PC-9 (cell line): ENCODE results near the gene FAM216A. TPM values are rescaled to one million over a fixed set of nuclear protein-coding genes. Genes with fewer than 3 reads are reported as not detected.

Source experiments
- BruUV-seq: library from RNA; stranded (reverse); fragments of 400-500 nt; replicated peaks from 2 replicates; lab custom pipeline; 2021; lab: Mats Ljungman, UMichigan
- CTCF ChIA-PET: fragments of 300-600 bp; sonication (Branson Sonifier 250); formaldehyde crosslinking; loops from one replicate; lab custom pipeline; 2022; ENCODE audit warnings: antibody characterized with exemption; lab: Charles Lee
- POLR2A ChIA-PET: fragments of 300-600 bp; sonication (Branson Sonifier 250); formaldehyde crosslinking; loops from one replicate; lab custom pipeline; 2022; ENCODE audit warnings: antibody characterized with exemption; ENCODE audit not compliant: unreplicated experiment; lab: Charles Lee
- DNase-seq, 2 experiments: peaks; one replicate each; pipeline versions ENCODE4 v3.0.0 to v3.0.0-alpha.2; 2015 to 2022; ENCODE audit warnings: mixed read lengths in 1 of 2
- H2AFZ ChIP-seq: fragments of 200-600 bp; sonication (generic); 2 replicates; pipeline ENCODE4 v1.8.1; 2017; ENCODE audit warnings: antibody characterized with exemption
- H3F3A ChIP-seq: fragments of 200-600 bp; sonication (generic); 2 replicates; pipeline ENCODE4 v1.8.1; 2017; ENCODE audit warnings: antibody characterized with exemption, mild to moderate bottlenecking, low read depth; ENCODE audit not compliant: insufficient read depth
- H3K27ac ChIP-seq: fragments of 200-600 bp; sonication (generic); 2 replicates; pipeline ENCODE4 v1.6.1; 2016; ENCODE audit warnings: mixed run types
- H3K27me3 ChIP-seq: fragments of 200-600 bp; sonication (generic); 2 replicates; pipeline ENCODE4 v1.6.1; 2016; ENCODE audit warnings: low read depth, mixed run types; ENCODE audit not compliant: insufficient read depth
- H3K36me3 ChIP-seq: fragments of 200-600 bp; sonication (generic); 2 replicates; pipeline ENCODE4 v1.6.1; 2016; ENCODE audit warnings: low read depth, mixed run types
- H3K4me1 ChIP-seq: fragments of 200-600 bp; sonication (generic); replicated peaks from 2 replicates; pipeline ENCODE4 v1.6.1; 2016; ENCODE audit warnings: mixed run types; ENCODE audit not compliant: insufficient read depth
- H3K4me2 ChIP-seq: fragments of 200-600 bp; sonication (generic); 2 replicates; pipeline ENCODE4 v1.6.1; 2017; ENCODE audit warnings: mixed run types
- H3K4me3 ChIP-seq: fragments of 200-600 bp; sonication (generic); 2 replicates; pipeline ENCODE4 v1.6.1; 2016; ENCODE audit warnings: mixed run types
- H3K79me2 ChIP-seq: fragments of 200-600 bp; sonication (generic); 2 replicates; pipeline ENCODE4 v1.6.1; 2017; ENCODE audit warnings: low read depth, mixed run types
- H3K9me2 ChIP-seq: fragments of 200-600 bp; sonication (generic); 2 replicates; pipeline ENCODE4 v1.8.1; 2017; ENCODE audit warnings: mild to moderate bottlenecking; ENCODE audit not compliant: insufficient read depth
- H3K9me3 ChIP-seq: fragments of 200-600 bp; sonication (generic); 2 replicates; pipeline ENCODE4 v1.8.1; 2016; ENCODE audit warnings: low read depth; ENCODE audit not compliant: insufficient read depth
- H4K20me1 ChIP-seq: fragments of 200-600 bp; sonication (generic); 2 replicates; pipeline ENCODE4 v1.8.1; 2017; ENCODE audit not compliant: insufficient read depth
- EZH2 ChIP-seq: fragments of 200-600 bp; sonication (generic); IDR thresholded peaks from 2 replicates; pipeline ENCODE4 v1.8.0; 2017; ENCODE audit warnings: antibody characterized with exemption, low read depth
- intact Hi-C: fragments of 100-400 bp; cut with micrococcal nuclease; formaldehyde crosslinking; loops from one replicate; pipeline ENCODE4 v1.10.0; 2022; ENCODE audit not compliant: unreplicated experiment
- total RNA-seq: library from RNA; stranded (reverse); gene quantifications from 2 replicates; pipeline ENCODE4 v1.2.3, GENCODE V29; 2021
- TF ChIP-seq, protein P1 (sequence below): fragments of 200-600 bp; sonication (generic); conservative IDR thresholded peaks from 2 replicates; pipeline ENCODE4 v1.6.1; 2017; ENCODE audit warnings: mixed run types, antibody characterized with exemption, mild to moderate bottlenecking, moderate library complexity

Gene FAM216A
- total RNA-seq, 1 experiment from 2014 or later: 8.0 TPM

GRCh38 chr12:110528277-110528839, 59.7 kb downstream of the FAM216A start:
- Histone ChIP-seq H4K20me1 (no peaks in the 10 kb centered on the region), H3K4me1 (0 out of 2 replicates have a peak, but pooled peaks cover 6% of the 10 kb centered on the region), H3K27me3 (no peaks in the 10 kb centered on the region), H3K4me2 (no peak overlapping the region), H3K9me2 (no peaks in the 10 kb centered on the region), H3K79me2 (no peaks in the 10 kb centered on the region), H2AFZ (no peak overlapping the region), H3K9me3 (no peaks in the 10 kb centered on the region), H3K36me3 (no peaks in the 10 kb centered on the region), H3K27ac (no peak overlapping the region), H3F3A (0 out of 2 replicates have a peak, but pooled peaks cover 7% of the 10 kb centered on the region), H3K4me3 (no peak overlapping the region)
- DNase-seq: no peak
- ChIA-PET POLR2A (no interaction called here), CTCF (no interaction called here)
- BruUV-seq: no TSS peak
- no peak for TF ChIP-seq EZH2
- intact Hi-C loops: no loop called here

GRCh38 chr12:110530511-110530910, 61.9 kb downstream of the FAM216A start:
- POLR2A ChIA-PET: no interaction called here
- no peak for DNase-seq
- H2AFZ ChIP-seq: no peak overlapping the region
- no peaks in the 10 kb centered on the region for H3K9me2 ChIP-seq
- peaks cover 11% of the 10 kb centered on the region; the same call in 1 of the 2 replicates for H3K4me1 ChIP-seq
- H3K9me3 ChIP-seq: no peaks in the 10 kb centered on the region
- no peaks in the 10 kb centered on the region for H3K27me3 ChIP-seq
- CTCF ChIA-PET: no interaction called here
- TF ChIP-seq, protein P1, sequence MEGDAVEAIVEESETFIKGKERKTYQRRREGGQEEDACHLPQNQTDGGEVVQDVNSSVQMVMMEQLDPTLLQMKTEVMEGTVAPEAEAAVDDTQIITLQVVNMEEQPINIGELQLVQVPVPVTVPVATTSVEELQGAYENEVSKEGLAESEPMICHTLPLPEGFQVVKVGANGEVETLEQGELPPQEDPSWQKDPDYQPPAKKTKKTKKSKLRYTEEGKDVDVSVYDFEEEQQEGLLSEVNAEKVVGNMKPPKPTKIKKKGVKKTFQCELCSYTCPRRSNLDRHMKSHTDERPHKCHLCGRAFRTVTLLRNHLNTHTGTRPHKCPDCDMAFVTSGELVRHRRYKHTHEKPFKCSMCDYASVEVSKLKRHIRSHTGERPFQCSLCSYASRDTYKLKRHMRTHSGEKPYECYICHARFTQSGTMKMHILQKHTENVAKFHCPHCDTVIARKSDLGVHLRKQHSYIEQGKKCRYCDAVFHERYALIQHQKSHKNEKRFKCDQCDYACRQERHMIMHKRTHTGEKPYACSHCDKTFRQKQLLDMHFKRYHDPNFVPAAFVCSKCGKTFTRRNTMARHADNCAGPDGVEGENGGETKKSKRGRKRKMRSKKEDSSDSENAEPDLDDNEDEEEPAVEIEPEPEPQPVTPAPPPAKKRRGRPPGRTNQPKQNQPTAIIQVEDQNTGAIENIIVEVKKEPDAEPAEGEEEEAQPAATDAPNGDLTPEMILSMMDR: no peak
- TF ChIP-seq EZH2: no peak
- H3K4me3 ChIP-seq: no peak overlapping the region
- no peak overlapping the region for H3K4me2 ChIP-seq
- H4K20me1 ChIP-seq: no peaks in the 10 kb centered on the region
- BruUV-seq: no TSS peak
- H3F3A ChIP-seq: peaks cover 22% of the 10 kb centered on the region
- no peaks in the 10 kb centered on the region for H3K79me2 ChIP-seq
- intact Hi-C loops: no loop called here
- no peaks in the 10 kb centered on the region for H3K36me3 ChIP-seq
- H3K27ac ChIP-seq: no peak overlapping the region

DNA sequence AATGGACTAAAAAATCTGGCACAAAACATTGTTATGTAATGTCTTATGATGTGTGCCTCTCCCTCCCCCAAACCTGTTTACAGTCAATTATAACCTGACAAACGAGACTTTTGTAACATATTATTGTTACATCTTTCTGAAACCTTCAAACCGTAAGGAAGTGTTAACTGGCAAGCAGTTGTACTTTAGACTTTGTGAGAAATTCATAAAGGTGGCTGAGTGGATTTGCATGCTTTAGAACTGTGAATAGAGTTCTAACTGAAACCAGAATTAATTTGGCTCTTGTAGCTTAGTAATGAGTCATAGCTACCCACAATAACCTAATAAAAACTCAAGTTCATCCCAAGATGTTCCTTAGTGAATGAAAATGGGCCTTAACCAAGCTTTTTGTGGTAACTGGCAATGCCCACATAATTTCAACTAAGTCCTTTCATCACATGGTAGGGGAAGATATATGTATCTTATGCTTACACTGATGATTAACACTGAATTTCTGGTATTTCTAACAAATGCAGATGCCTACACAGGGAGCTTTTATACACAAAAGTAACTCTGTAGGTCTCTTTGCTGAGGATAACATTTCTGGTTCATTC, 63.2 kb downstream of the FAM216A start:
- Histone ChIP-seq H3K9me3 (no peaks in the 10 kb centered on the region), H3K9me2 (no peaks in the 10 kb centered on the region), H3K27ac (no peak overlapping the region), H3K4me3 (no peak overlapping the region), H3F3A (peaks cover 26% of the 10 kb centered on the region), H3K36me3 (0 out of 2 replicates have a peak, but pooled peaks cover 3% of the 10 kb centered on the region), H3K4me1 (peaks cover 11% of the 10 kb centered on the region; the same call in 1 of the 2 replicates), H3K4me2 (no peak overlapping the region), H2AFZ (no peak overlapping the region), H3K79me2 (no peaks in the 10 kb centered on the region), H4K20me1 (no peaks in the 10 kb centered on the region), H3K27me3 (no peaks in the 10 kb centered on the region)
- intact Hi-C loops: no loop called here
- TF ChIP-seq EZH2: no peak
- TF ChIP-seq, protein P1: no peak
- BruUV-seq: no TSS peak
- no peak for DNase-seq
- CTCF ChIA-PET: no interaction called here
- POLR2A ChIA-PET: interaction anchor here (0.6 kb wide), 2 partner anchors 50 to 427 kb away, joined by 3 read pairs; no protein-coding TSS in a partner anchor
